ENCODE measurements around the gene FILIP1L. TPM values are rescaled to one million over a fixed set of nuclear protein-coding genes. Genes with fewer than 3 reads are reported as not detected.

Gene FILIP1L
- total and polyA plus RNA-seq, 2 of the 13 experiments (the other 11 are each of a cell fraction or from before 2014, with no cell fraction given): 8.1 to 187 TPM

- no peak for TF ChIP-seq GMEB2 (CRISPR knock-in tag; IDR thresholded peaks at IDR 0.05; ENCODE audit: low read depth)
- no peak for TF ChIP-seq AGO1 (IDR thresholded peaks at IDR 0.05; ENCODE audit: low read depth, low read length, poor library complexity, severe bottlenecking)
- TF ChIP-seq SIN3A (IDR thresholded peaks at IDR 0.05; ENCODE audit: borderline replicate concordance, low read depth, low read length): no peak
- no peak for TF ChIP-seq GABPB1 (CRISPR knock-in tag; IDR thresholded peaks at IDR 0.05)
- TF ChIP-seq HIC2 (CRISPR knock-in tag; IDR thresholded peaks at IDR 0.05; ENCODE audit: low read depth): no peak
- TF ChIP-seq ZSCAN30 (CRISPR knock-in tag; IDR thresholded peaks at IDR 0.05): no peak
- TF ChIP-seq KDM4B (CRISPR knock-in tag; IDR thresholded peaks at IDR 0.05): no peak
- no peak for TF ChIP-seq ZHX1 (CRISPR knock-in tag; IDR thresholded peaks at IDR 0.05; ENCODE audit: low read depth)
- TF ChIP-seq ZNF563 (CRISPR knock-in tag; IDR thresholded peaks at IDR 0.05): no peak
- no peak for TF ChIP-seq IRF1 (CRISPR knock-in tag; IDR thresholded peaks at IDR 0.05; ENCODE audit: low read depth)
- TF ChIP-seq ZC3H13 (CRISPR knock-in tag; IDR thresholded peaks at IDR 0.05): no peak
- no peak for TF ChIP-seq KLF6 (CRISPR knock-in tag; IDR thresholded peaks at IDR 0.05)
- no peak for TF ChIP-seq EEA1 (CRISPR knock-in tag; IDR thresholded peaks at IDR 0.05; ENCODE audit: borderline replicate concordance)
- 0 out of 2 replicates have a peak, but pooled peaks have one; percentile 41 for TF ChIP-seq RARA (CRISPR knock-in tag; IDR thresholded peaks at IDR 0.05)
- no peak for TF ChIP-seq TCF7L2 (IDR thresholded peaks at IDR 0.05; ENCODE audit: low read depth, low read length)
- no peak for TF ChIP-seq ZNF570 (CRISPR knock-in tag; IDR thresholded peaks at IDR 0.05; ENCODE audit: borderline replicate concordance)
- no peak for TF ChIP-seq ARHGAP35 (CRISPR knock-in tag; IDR thresholded peaks at IDR 0.05; ENCODE audit: borderline replicate concordance)
- TF ChIP-seq ZNF776 (CRISPR knock-in tag; IDR thresholded peaks at IDR 0.05): no peak
- no peak for TF ChIP-seq SMYD3 (CRISPR knock-in tag; IDR thresholded peaks at IDR 0.05)
- no peak for TF ChIP-seq ZNF282 (IDR thresholded peaks at IDR 0.05; ENCODE audit: partially characterized antibody)
- no peak for TF ChIP-seq ZNF124 (CRISPR knock-in tag; IDR thresholded peaks at IDR 0.05)
- no peak for TF ChIP-seq ATF4 (CRISPR knock-in tag; IDR thresholded peaks at IDR 0.05)
Observed at GRCh38 chr3:100097919-100098783, 16.1 kb downstream of the FILIP1L start (continued).

All from HepG2 (cell line).